H1 (cell line): ENCODE data around the gene ZNF764. TPM values are rescaled to one million over a fixed set of nuclear protein-coding genes. Genes with fewer than 3 reads are reported as not detected.

Experiments
- CBX8 ChIP-seq: fragments of 300-800, 300-1000 bp; sonication (generic); IDR thresholded peaks from 2 replicates; pipeline ENCODE4 v1.7.1; 2016; ENCODE audit warnings: low read depth, low read length, borderline replicate concordance
- GABPA ChIP-seq: IDR thresholded peaks from 2 replicates; pipeline ENCODE4 v1.6.1; 2011; ENCODE audit warnings: mild to moderate bottlenecking, low read length, moderate library complexity, borderline replicate concordance; ENCODE audit not compliant: insufficient read depth
- NRF1 ChIP-seq: IDR thresholded peaks from 2 replicates; pipeline ENCODE4 v1.6.1; 2011; ENCODE audit warnings: mild to moderate bottlenecking, low read depth, low read length, improper control_type of control experiment
- RFX5 ChIP-seq: IDR thresholded peaks from 2 replicates; pipeline ENCODE4 v1.6.1; 2011; ENCODE audit warnings: low read depth, low read length, improper control_type of control experiment, borderline replicate concordance
- RXRA ChIP-seq: IDR thresholded peaks from 2 replicates; pipeline ENCODE4 v1.6.1; 2011; ENCODE audit warnings: low read depth, mild to moderate bottlenecking, low read length, moderate library complexity; ENCODE audit not compliant: insufficient read depth
- SP4 ChIP-seq: IDR thresholded peaks from 2 replicates; pipeline ENCODE4 v1.6.1; 2012; ENCODE audit warnings: low read length, inconsistent platforms
- SRF ChIP-seq: IDR thresholded peaks from 2 replicates; pipeline ENCODE4 v1.6.1; 2011; ENCODE audit warnings: mild to moderate bottlenecking, low read depth, low read length, moderate library complexity
- polyA plus RNA-seq, 7 experiments: library from polyadenylated mRNA; depleted of rRNA in 3 of 7; stranded (reverse) in 5 of 7; unstranded in 2 of 7; fragments of >200 nt in 5 of 7; fragments of 200-250 nt in 2 of 7; gene quantifications; 1 replicate in 5 of 7; 2 replicates in 1 of 7; 4 replicates in 1 of 7; pipeline versions ENCODE4 v1.2.1 to v1.2.3, GENCODE V29; 2011 to 2013; ENCODE audit warnings: missing spikeins in 2 of 7, mixed read lengths in 2 of 7
- total RNA-seq: library from RNA; stranded (reverse); fragmentation: NEBNext Ultra II Directional; extraction: Animal tissue kit (Norgen Biotek cat#: 25700); gene quantifications from 2 replicates; pipeline ENCODE4 v1.2.1, GENCODE V29; 2021

ZNF764 gene
- total and polyA plus RNA-seq, 2 of the 8 experiments (the other 6 are each of a cell fraction or from before 2014, with no cell fraction given): 5.7 to 7.7 TPM

DNA sequence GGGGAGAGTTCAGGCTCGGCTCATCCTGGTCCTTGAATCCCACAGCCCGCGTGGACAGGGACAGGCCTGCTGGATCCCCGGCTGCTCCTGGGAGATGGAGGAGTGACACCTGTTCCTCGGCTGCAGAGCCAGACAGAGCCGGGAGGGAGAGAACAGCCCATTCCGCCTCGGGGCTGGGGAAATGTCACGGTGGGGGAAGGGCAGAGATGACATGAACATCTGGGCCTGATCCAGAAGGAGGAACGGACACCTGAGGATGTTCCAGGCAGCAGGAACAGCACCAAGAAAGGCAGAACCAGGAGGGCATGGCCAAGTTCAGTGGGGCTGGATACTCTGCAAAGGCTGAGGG lies 2.1 kb downstream of the ZNF764 start (continued):
- TF ChIP-seq RFX5 (no peak), RXRA (no peak), SRF (no peak), SP4 (no peak), NRF1 (no peak), CBX8 (no peak), GABPA (no peak)
